Gastroesophageal sphincter (tissue), 4 donors: ENCODE results near the gene MEN1. TPM values are rescaled to one million over a fixed set of nuclear protein-coding genes. Genes with fewer than 3 reads are reported as not detected.

Experiments
- ATAC-seq: fragments of 150-250 bp; one replicate; pipeline ENCODE4 v1.9.1; 2016; ENCODE audit warnings: mild to moderate bottlenecking, moderate library complexity
- H3K27ac ChIP-seq, 4 donors: fragments of 200-600 bp; sonication (generic) in 3 of 4; 1 replicate in 3 of 4; 2 replicates in 1 of 4; pipeline ENCODE4 v1.5.1; 2016 to 2019
- H3K27me3 ChIP-seq: fragments of 200-600 bp; sonication (generic); one replicate; pipeline ENCODE4 v1.5.1; 2019
- H3K36me3 ChIP-seq, 2 donors: fragments of 200-600 bp; sonication (generic); one replicate each; pipeline ENCODE4 v1.5.1; 2019; ENCODE audit warnings: control low read depth in 1 of 2
- H3K4me1 ChIP-seq, 3 donors: fragments of 200-600 bp; sonication (generic); 1 replicate in 2 of 3; 2 replicates in 1 of 3; pipeline ENCODE4 v1.5.1; 2016 to 2019; ENCODE audit warnings: control low read depth in 2 of 3
- H3K4me3 ChIP-seq, 2 donors: fragments of 200-600 bp; sonication (generic); one replicate each; pipeline ENCODE4 v1.5.1; 2019; ENCODE audit warnings: mild to moderate bottlenecking in 1 of 2, moderate library complexity in 1 of 2
- H3K9me3 ChIP-seq, 3 donors: fragments of 200-600 bp; sonication (generic); one replicate each; pipeline ENCODE4 v1.5.1; 2017 to 2019; ENCODE audit warnings: control low read depth in 2 of 3
- EP300 ChIP-seq: sonication (generic); formaldehyde crosslinking; IDR thresholded peaks from one replicate; pipeline ENCODE4 v1.6.1; 2017; ENCODE audit warnings: antibody characterized with exemption, mild to moderate bottlenecking
- POLR2A ChIP-seq, 2 donors: fragments of 450-650 bp; IDR thresholded peaks; one replicate each; pipeline ENCODE4 v1.6.1; 2017; ENCODE audit warnings: antibody characterized with exemption in 2 of 2, mild to moderate bottlenecking in 2 of 2, moderate library complexity in 1 of 2
- POLR2AphosphoS5 ChIP-seq: sonication (generic); formaldehyde crosslinking; IDR thresholded peaks from one replicate; pipeline ENCODE4 v1.6.1; 2017; ENCODE audit warnings: antibody characterized with exemption
- WGBS, 2 donors: methylation state at CpG; one replicate each; pipeline ENCODE4 v1.1.5; 2018; ENCODE audit warnings: low coverage in 1 of 2; 5-methylcytosine and 5-hydroxymethylcytosine counted together
- total RNA-seq, 4 donors: library from RNA; depleted of rRNA; stranded (reverse); fragments of >200 nt; gene quantifications; one replicate each; pipeline ENCODE4 v1.1.0, GENCODE V29; 2016
- TF ChIP-seq, protein P1 (sequence below), 4 experiments: fragments of 200-600 bp in 2 of 4; fragments of 450-650 bp in 2 of 4; sonication (generic) in 1 of 4; IDR thresholded peaks; one replicate each; pipeline ENCODE4 v1.5.1; 2017 to 2019; ENCODE audit warnings: antibody characterized with exemption in 4 of 4, mild to moderate bottlenecking in 2 of 4, moderate library complexity in 2 of 4

Gene MEN1
- total RNA-seq, 4 donors from 2014 or later = 7.1 to 20.9 (median 11.6) TPM

DNA sequence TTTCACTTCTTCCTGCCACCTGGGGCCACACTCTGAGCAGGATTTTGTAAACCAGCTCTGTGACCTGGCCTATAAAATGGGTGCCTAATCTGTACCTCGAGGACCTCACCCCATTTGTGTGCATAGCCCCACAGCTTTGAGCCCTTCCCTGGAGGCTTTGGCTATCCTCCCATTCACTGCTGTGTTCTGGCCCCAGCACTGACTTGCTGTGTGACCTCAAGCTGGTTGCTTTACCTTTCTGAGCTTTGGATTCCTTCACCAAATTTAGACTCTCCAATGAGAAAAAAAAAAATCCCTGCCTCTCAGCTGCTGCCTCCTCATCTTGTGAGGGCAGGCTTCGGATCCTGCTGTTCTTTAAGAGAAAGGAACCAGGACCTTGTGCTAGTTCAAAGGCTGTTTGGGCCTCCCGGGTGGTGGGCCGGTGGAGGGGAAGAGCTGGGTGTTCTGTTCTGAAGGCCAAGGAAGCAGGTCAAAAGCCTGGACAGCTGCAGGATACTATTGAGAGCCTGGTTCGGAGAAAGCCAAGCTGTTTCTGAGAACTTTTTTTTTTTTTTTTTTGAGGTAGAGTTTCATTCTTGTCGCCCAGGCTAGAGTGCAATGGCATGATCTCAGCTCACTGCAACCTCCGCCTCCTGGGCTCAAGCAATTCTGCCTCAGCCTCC, 49.5 kb downstream of the MEN1 start:
- ATAC-seq = no peak
- H3K9me3 ChIP-seq = no peaks in the 10 kb centered on the region
- WGBS, 2 donors = 36% methylated on average over 7 of the region's 7 CpGs; no CpG with 5 or more reads in 1 of the 2 donors
- peaks cover 7 to 82% (median 56%) of the 10 kb centered on the region in 3 donors for H3K4me1 ChIP-seq
- peak overlapping the region in 3 of 4 donors; percentile 86 for H3K27ac ChIP-seq
- TF ChIP-seq, protein P1, sequence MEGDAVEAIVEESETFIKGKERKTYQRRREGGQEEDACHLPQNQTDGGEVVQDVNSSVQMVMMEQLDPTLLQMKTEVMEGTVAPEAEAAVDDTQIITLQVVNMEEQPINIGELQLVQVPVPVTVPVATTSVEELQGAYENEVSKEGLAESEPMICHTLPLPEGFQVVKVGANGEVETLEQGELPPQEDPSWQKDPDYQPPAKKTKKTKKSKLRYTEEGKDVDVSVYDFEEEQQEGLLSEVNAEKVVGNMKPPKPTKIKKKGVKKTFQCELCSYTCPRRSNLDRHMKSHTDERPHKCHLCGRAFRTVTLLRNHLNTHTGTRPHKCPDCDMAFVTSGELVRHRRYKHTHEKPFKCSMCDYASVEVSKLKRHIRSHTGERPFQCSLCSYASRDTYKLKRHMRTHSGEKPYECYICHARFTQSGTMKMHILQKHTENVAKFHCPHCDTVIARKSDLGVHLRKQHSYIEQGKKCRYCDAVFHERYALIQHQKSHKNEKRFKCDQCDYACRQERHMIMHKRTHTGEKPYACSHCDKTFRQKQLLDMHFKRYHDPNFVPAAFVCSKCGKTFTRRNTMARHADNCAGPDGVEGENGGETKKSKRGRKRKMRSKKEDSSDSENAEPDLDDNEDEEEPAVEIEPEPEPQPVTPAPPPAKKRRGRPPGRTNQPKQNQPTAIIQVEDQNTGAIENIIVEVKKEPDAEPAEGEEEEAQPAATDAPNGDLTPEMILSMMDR (IDR thresholded peaks at IDR 0.05) = no peak
- TF ChIP-seq EP300 = no peak
- TF ChIP-seq POLR2A (IDR thresholded peaks at IDR 0.05) = no peak
- no peak for TF ChIP-seq POLR2AphosphoS5
- H3K27me3 ChIP-seq = no peaks in the 10 kb centered on the region
- H3K36me3 ChIP-seq = peaks cover 0 to 43% of the 10 kb centered on the region in 2 donors
- no peak overlapping the region for H3K4me3 ChIP-seq

DNA sequence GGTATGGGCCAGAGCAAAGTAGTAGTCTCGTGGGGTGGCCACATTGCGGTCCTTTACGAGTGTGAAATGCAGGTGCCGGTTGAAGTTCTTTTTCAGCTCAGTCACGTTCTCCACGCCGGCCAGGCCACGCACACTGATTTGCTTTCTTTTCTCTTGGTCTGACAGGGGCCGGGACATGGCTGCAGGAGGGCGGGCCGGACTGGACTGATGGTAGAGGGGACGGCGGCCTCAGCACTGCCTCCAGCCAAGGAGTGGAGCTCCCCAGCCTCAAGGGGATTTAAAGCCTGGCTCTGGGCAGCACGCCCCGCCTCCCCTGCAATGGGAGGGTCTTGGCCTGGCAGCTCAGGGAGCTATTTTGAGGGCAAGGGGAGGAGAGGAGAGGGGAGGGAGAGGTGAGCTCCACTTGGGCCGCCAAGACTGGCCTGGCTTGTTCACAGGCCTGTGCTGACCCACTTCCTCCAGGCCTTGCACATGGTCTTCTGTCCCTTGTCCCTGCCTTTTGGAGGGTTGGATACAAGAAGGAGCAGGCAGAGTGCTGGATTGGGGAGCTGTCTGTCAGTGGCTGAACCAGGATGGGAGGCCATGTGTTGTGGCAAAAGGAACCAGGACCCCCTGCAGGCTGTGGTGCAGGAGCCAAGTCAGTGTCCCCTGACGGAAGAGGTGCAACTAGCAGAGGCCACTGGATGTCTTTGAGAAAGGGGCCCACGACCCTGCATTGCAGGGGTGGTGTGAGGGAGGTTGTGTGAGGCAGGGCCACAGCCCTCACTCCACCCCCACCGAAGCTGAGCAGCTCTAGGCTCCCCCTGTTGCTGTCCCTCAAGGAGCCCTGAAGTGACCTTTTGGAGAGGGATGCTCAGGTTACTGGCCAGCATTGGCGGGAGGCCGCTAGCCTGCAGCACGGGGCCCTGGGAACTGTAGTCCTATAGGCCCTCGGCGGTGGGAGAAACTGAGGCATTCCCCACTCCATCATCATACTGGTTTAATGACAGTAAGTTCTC, 50.3 kb downstream of the MEN1 start, which contains the start of gene PYGM:
PYGM (minus strand) TSS at position 253 of the 998 bp plus-strand sequence; CDS start at position 177, 76 bp downstream.
- peak; percentile 82 for ATAC-seq

GRCh38 chr11:64759131-64759721, 51.1 kb downstream of the MEN1 start:
- TF ChIP-seq POLR2A (IDR thresholded peaks at IDR 0.05) (no peak), EP300 (no peak)
- H3K27ac ChIP-seq = peak overlapping the region; percentile 64 to 86 (median 86)
- 16% methylated on average over 5 of the region's 21 CpGs; no CpG with 5 or more reads in 1 of the 2 donors for WGBS, 2 donors
- no peaks in the 10 kb centered on the region for H3K9me3 ChIP-seq
- peaks cover 7 to 65% (median 52%) of the 10 kb centered on the region in 3 donors for H3K4me1 ChIP-seq
- H3K36me3 ChIP-seq = peaks cover 0 to 39% of the 10 kb centered on the region in 2 donors
- ATAC-seq = no peak
- H3K4me3 ChIP-seq = peak overlapping the region; percentile 9 to 40
- H3K27me3 ChIP-seq = no peaks in the 10 kb centered on the region

More for the DNA sequence above, 50.3 kb downstream of the MEN1 start, which contains the start of gene PYGM:
- Histone ChIP-seq H3K9me3 (no peaks in the 10 kb centered on the region), H3K27ac (peak within 1 kb of the TSS; percentile 64 to 86 (median 86)), H3K27me3 (no peaks in the 10 kb centered on the region), H3K4me1 (peaks cover 7 to 73% (median 56%) of the 10 kb centered on the region in 3 donors), H3K36me3 (peaks cover 0 to 39% of the 10 kb centered on the region in 2 donors), H3K4me3 (peak within 1 kb of the TSS; percentile 9 to 40)
- 7% methylated on average over 3 of the region's 24 CpGs; no CpG with 5 or more reads in 1 of the 2 donors for WGBS, 2 donors
- TF ChIP-seq POLR2AphosphoS5 (peak; percentile 62), EP300 (no peak), POLR2A (IDR thresholded peaks at IDR 0.05) (peak in 1 of 2 donors; percentile 10)
- TF ChIP-seq, protein P1 (IDR thresholded peaks at IDR 0.05) = peak in 1 of 4 experiments; percentile 2

GRCh38 chr11:64758330-64759079, 51.8 kb downstream of the MEN1 start:
- TF ChIP-seq POLR2A (IDR thresholded peaks at IDR 0.05) (no peak), POLR2AphosphoS5 (no peak), EP300 (no peak)
- TF ChIP-seq, protein P1 (IDR thresholded peaks at IDR 0.05) = no peak
- WGBS, 2 donors = 70 to 71% methylated on average over 2 to 3 of the region's 15 CpGs
- ATAC-seq = no peak
- peaks cover 0 to 39% of the 10 kb centered on the region in 2 donors for H3K36me3 ChIP-seq
- no peaks in the 10 kb centered on the region for H3K27me3 ChIP-seq
- H3K27ac ChIP-seq = peak overlapping the region in 3 of 4 donors; percentile 86
- H3K4me3 ChIP-seq = peak overlapping the region in 1 of 2 donors; percentile 40
- peaks cover 2 to 58% (median 44%) of the 10 kb centered on the region in 3 donors for H3K4me1 ChIP-seq
- H3K9me3 ChIP-seq = no peaks in the 10 kb centered on the region
